HUES64 (cell line): Measurements from ENCODE around the gene GTF2F2.

ENCODE experiments used
- H3K27ac ChIP-seq: 2 replicates; pipeline ENCODE4 v1.7.0; 2013; ENCODE audit warnings: low read depth, low read length, inconsistent platforms
- H3K27me3 ChIP-seq: 2 replicates; pipeline ENCODE4 v1.6.1; 2013; ENCODE audit warnings: mild to moderate bottlenecking, low read length; ENCODE audit not compliant: insufficient read depth
- H3K36me3 ChIP-seq: 2 replicates; pipeline ENCODE4 v1.6.1; 2013; ENCODE audit warnings: mild to moderate bottlenecking, low read length; ENCODE audit not compliant: insufficient read depth
- H3K4me1 ChIP-seq: 2 replicates; pipeline ENCODE4 v1.6.1; 2013; ENCODE audit warnings: mild to moderate bottlenecking, low read length, moderate library complexity; ENCODE audit not compliant: insufficient read depth
- H3K4me3 ChIP-seq: 2 replicates; pipeline ENCODE4 v1.5.1; 2013; ENCODE audit warnings: mild to moderate bottlenecking, low read length, moderate library complexity
- H3K9ac ChIP-seq: 2 replicates; pipeline ENCODE4 v1.6.1; 2013; ENCODE audit warnings: mild to moderate bottlenecking, low read depth, low read length
- H3K9me3 ChIP-seq: 2 replicates; pipeline ENCODE4 v1.6.1; 2013; ENCODE audit warnings: low read depth, low read length; ENCODE audit not compliant: insufficient read depth
- WGBS: fragments of 150-250, 120-280 bp; methylation state at CpG from one replicate; pipeline ENCODE4 v1.1.7; 2013; ENCODE audit warnings: missing lambda C conversion rate; 5-methylcytosine and 5-hydroxymethylcytosine counted together

GTF2F2 gene

GRCh38 chr13:45198924-45199323 is 78.6 kb downstream of the GTF2F2 start:
- H3K9me3 ChIP-seq: no peaks in the 10 kb centered on the region
- no peak overlapping the region for H3K27ac ChIP-seq
- no peak overlapping the region for H3K9ac ChIP-seq
- no peak overlapping the region for H3K4me3 ChIP-seq
- H3K4me1 ChIP-seq: peaks cover 11% of the 10 kb centered on the region
- no peaks in the 10 kb centered on the region for H3K36me3 ChIP-seq
- H3K27me3 ChIP-seq: no peaks in the 10 kb centered on the region
- 93% methylated on average over 3 of the region's 3 CpGs for WGBS

- H3K4me1 ChIP-seq: peaks cover 5% of the 10 kb centered on the region
- no peaks in the 10 kb centered on the region for H3K36me3 ChIP-seq
- H3K27me3 ChIP-seq: no peaks in the 10 kb centered on the region
- H3K9me3 ChIP-seq: no peaks in the 10 kb centered on the region
- H3K4me3 ChIP-seq: no peak overlapping the region
- H3K27ac ChIP-seq: no peak overlapping the region
- H3K9ac ChIP-seq: no peak overlapping the region
- WGBS: 97% methylated on average over 4 of the region's 4 CpGs
Measured at GRCh38 chr13:45199711-45200110, 79.4 kb downstream of the GTF2F2 start.

GRCh38 chr13:45200701-45201232 is 80.5 kb downstream of the GTF2F2 start, which contains the start of gene KCTD4:
KCTD4 (minus strand) TSS chr13:45201045; CDS start chr13:45194567, 6,478 bp downstream.
- Histone ChIP-seq H3K9me3 (no peaks in the 10 kb centered on the region), H3K9ac (no peak within 1 kb of the TSS), H3K27me3 (no peaks in the 10 kb centered on the region), H3K4me1 (peaks cover 4% of the 10 kb centered on the region; the same call in 1 of the 2 replicates), H3K4me3 (no peak within 1 kb of the TSS), H3K27ac (no peak within 1 kb of the TSS; the same call in 1 of the 2 replicates), H3K36me3 (no peaks in the 10 kb centered on the region)
- 91% methylated on average over 2 of the region's 2 CpGs for WGBS

- Histone ChIP-seq H3K9ac (no peak overlapping the region), H3K4me1 (peaks cover 4% of the 10 kb centered on the region; the same call in 1 of the 2 replicates), H3K27me3 (no peaks in the 10 kb centered on the region), H3K4me3 (no peak overlapping the region), H3K9me3 (no peaks in the 10 kb centered on the region), H3K36me3 (peaks cover 20% of the 10 kb centered on the region), H3K27ac (no peak overlapping the region)
- 91% methylated on average over 5 of the region's 5 CpGs for WGBS
Measured at GRCh38 chr13:45205124-45205523, 84.8 kb downstream of the GTF2F2 start.

GRCh38 chr13:45206340-45206739 is 86.0 kb downstream of the GTF2F2 start:
- H3K36me3 ChIP-seq: peaks cover 26% of the 10 kb centered on the region
- no peaks in the 10 kb centered on the region for H3K9me3 ChIP-seq
- H3K4me1 ChIP-seq: no peaks in the 10 kb centered on the region
- H3K4me3 ChIP-seq: no peak overlapping the region
- no peak overlapping the region for H3K9ac ChIP-seq
- no peaks in the 10 kb centered on the region for H3K27me3 ChIP-seq
- no peak overlapping the region for H3K27ac ChIP-seq

- no peak overlapping the region for H3K9ac ChIP-seq
- no peaks in the 10 kb centered on the region for H3K9me3 ChIP-seq
- H3K4me1 ChIP-seq: no peaks in the 10 kb centered on the region
- H3K27me3 ChIP-seq: no peaks in the 10 kb centered on the region
- WGBS: 92% methylated on average over 4 of the region's 4 CpGs
- H3K4me3 ChIP-seq: no peak overlapping the region
- H3K36me3 ChIP-seq: peaks cover 26% of the 10 kb centered on the region
- no peak overlapping the region for H3K27ac ChIP-seq
Measured at GRCh38 chr13:45207319-45207718, 87.0 kb downstream of the GTF2F2 start.

GRCh38 chr13:45208132-45208531 is 87.8 kb downstream of the GTF2F2 start:
- Histone ChIP-seq H3K36me3 (peaks cover 26% of the 10 kb centered on the region), H3K9me3 (no peaks in the 10 kb centered on the region), H3K27ac (no peak overlapping the region), H3K4me1 (no peaks in the 10 kb centered on the region), H3K9ac (no peak overlapping the region), H3K4me3 (no peak overlapping the region), H3K27me3 (no peaks in the 10 kb centered on the region)
- no CpG with 5 or more reads among the region's 2 CpGs for WGBS

GRCh38 chr13:45209229-45209628 is 88.9 kb downstream of the GTF2F2 start:
- Histone ChIP-seq H3K9me3 (no peaks in the 10 kb centered on the region), H3K27me3 (no peaks in the 10 kb centered on the region), H3K4me3 (no peak overlapping the region), H3K9ac (no peak overlapping the region), H3K27ac (no peak overlapping the region), H3K36me3 (peaks cover 26% of the 10 kb centered on the region), H3K4me1 (no peaks in the 10 kb centered on the region)

- Histone ChIP-seq H3K4me3 (no peak overlapping the region), H3K27me3 (no peaks in the 10 kb centered on the region), H3K9me3 (no peaks in the 10 kb centered on the region), H3K4me1 (peaks cover 34% of the 10 kb centered on the region), H3K9ac (no peak overlapping the region), H3K27ac (no peak overlapping the region), H3K36me3 (peaks cover 2% of the 10 kb centered on the region)
- WGBS: 95% methylated on average over 9 of the region's 9 CpGs
Measured at GRCh38 chr13:45215392-45216077, 95.2 kb downstream of the GTF2F2 start.

- H3K36me3 ChIP-seq: no peaks in the 10 kb centered on the region
- 97% methylated on average over 3 of the region's 4 CpGs for WGBS
- no peaks in the 10 kb centered on the region for H3K9me3 ChIP-seq
- H3K27me3 ChIP-seq: no peaks in the 10 kb centered on the region
- no peak overlapping the region for H3K9ac ChIP-seq
- H3K4me3 ChIP-seq: no peak overlapping the region
- peaks cover 34% of the 10 kb centered on the region for H3K4me1 ChIP-seq
- H3K27ac ChIP-seq: no peak overlapping the region
Measured at GRCh38 chr13:45216193-45216592, 95.9 kb downstream of the GTF2F2 start.

- H3K27ac ChIP-seq: no peak overlapping the region
- H3K27me3 ChIP-seq: no peaks in the 10 kb centered on the region
- H3K9me3 ChIP-seq: no peaks in the 10 kb centered on the region
- 80% methylated on average over 1 of the region's 1 CpG for WGBS
- no peak overlapping the region for H3K9ac ChIP-seq
- H3K36me3 ChIP-seq: no peaks in the 10 kb centered on the region
- H3K4me1 ChIP-seq: peaks cover 34% of the 10 kb centered on the region
- no peak overlapping the region for H3K4me3 ChIP-seq
Measured at GRCh38 chr13:45218689-45219088, 98.4 kb downstream of the GTF2F2 start.
